ENCODE data around the gene NTNG1.

Gene NTNG1

DNA sequence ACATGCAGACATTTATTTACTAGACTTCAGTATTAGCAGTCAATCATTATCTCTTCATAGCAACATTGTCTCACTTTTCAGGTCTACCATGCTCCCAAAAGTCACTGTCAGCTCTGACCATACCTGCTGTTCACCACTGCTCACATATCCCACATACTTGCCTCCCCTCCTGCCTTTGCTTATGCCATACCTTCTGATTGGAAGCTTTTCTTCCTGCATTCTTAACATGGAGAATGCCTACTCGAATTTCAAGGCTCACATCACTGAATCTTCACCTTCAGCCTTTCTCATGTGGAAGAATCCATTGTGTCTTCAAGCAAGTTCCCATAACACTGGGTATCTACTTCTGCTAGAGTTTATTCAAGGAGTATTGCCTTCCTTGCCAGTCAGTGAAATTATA is 135.4 kb downstream of the NTNG1 start:
- no peak overlapping the region for H3K4me3 ChIP-seq (ENCODE audit: low read length)
- TF ChIP-seq, protein P1, sequence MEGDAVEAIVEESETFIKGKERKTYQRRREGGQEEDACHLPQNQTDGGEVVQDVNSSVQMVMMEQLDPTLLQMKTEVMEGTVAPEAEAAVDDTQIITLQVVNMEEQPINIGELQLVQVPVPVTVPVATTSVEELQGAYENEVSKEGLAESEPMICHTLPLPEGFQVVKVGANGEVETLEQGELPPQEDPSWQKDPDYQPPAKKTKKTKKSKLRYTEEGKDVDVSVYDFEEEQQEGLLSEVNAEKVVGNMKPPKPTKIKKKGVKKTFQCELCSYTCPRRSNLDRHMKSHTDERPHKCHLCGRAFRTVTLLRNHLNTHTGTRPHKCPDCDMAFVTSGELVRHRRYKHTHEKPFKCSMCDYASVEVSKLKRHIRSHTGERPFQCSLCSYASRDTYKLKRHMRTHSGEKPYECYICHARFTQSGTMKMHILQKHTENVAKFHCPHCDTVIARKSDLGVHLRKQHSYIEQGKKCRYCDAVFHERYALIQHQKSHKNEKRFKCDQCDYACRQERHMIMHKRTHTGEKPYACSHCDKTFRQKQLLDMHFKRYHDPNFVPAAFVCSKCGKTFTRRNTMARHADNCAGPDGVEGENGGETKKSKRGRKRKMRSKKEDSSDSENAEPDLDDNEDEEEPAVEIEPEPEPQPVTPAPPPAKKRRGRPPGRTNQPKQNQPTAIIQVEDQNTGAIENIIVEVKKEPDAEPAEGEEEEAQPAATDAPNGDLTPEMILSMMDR (conservative IDR thresholded peaks at IDR 0.05; ENCODE audit: low read depth, low read length) = no peak
- DNase-seq (ENCODE audit: low read depth) = no peak

DNA sequence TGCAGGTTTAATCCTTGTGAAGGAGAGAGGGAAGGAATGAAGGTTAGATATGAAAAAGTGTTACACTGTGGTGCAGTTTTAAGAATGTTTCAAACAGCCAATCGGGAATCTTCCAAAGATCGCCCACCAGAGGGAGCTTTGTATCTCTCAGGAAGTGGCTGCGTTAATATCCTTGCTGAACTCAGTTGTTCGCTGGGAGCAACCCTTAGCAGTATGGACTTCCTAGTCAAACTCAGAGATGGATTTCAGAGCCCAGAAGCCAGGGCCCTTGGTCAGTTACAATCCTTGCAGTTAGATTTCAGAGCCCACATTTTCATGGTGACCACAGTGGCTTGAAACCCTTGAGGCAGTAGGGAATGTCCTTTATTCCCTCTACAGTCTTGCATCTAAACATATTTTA is 136.2 kb downstream of the NTNG1 start:
- H3K4me3 ChIP-seq (ENCODE audit: low read length) = no peak overlapping the region
- no peak for DNase-seq (ENCODE audit: low read depth)
- TF ChIP-seq, protein P1 (conservative IDR thresholded peaks at IDR 0.05; ENCODE audit: low read depth, low read length) = peak; percentile 61

DNA sequence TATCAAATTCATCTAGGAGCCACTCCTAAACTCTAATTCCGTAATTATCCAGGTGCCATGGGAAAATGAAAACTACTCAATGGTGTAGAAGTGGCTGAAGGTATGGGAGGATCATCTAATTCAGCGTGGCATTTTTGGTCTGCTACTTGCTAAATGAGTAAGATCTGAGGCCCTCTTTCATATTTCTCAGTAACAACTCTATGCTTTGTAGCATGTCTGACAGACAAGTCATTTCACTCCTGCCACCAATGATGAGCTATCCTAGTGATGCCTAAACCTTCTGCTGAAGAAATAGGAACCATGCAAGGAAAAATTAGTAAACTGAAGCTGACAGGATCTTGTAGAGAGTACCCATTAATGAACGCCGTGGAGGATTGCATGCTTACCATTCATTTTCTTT is 145.3 kb downstream of the NTNG1 start:
- TF ChIP-seq, protein P1 (conservative IDR thresholded peaks at IDR 0.05; ENCODE audit: low read depth, low read length) = no peak
- H3K4me3 ChIP-seq (ENCODE audit: low read length) = no peak overlapping the region
- DNase-seq (ENCODE audit: low read depth) = no peak

DNA sequence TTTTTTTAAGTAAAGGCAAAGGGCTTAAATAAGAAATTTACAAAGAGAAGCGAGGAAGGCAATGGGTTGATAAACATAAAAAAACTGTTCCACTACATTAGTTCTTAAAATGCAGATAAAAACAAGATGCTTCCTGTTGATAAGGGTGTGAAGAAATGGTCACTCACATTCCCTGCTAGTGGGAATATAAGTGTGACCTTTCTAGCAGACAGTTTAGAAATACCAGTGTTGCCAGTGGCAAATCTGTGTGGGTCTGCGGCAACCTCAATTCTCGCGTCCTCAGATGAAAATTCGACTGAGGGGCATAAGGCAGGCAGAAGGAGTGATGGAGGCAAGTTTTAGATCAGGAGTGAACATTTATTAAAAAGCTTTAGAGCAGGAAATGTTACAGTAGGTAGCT is 151.1 kb downstream of the NTNG1 start:
- no peak for DNase-seq (ENCODE audit: low read depth)
- no peak overlapping the region for H3K4me3 ChIP-seq (ENCODE audit: low read length)
- TF ChIP-seq, protein P1 (conservative IDR thresholded peaks at IDR 0.05; ENCODE audit: low read depth, low read length) = no peak

DNA sequence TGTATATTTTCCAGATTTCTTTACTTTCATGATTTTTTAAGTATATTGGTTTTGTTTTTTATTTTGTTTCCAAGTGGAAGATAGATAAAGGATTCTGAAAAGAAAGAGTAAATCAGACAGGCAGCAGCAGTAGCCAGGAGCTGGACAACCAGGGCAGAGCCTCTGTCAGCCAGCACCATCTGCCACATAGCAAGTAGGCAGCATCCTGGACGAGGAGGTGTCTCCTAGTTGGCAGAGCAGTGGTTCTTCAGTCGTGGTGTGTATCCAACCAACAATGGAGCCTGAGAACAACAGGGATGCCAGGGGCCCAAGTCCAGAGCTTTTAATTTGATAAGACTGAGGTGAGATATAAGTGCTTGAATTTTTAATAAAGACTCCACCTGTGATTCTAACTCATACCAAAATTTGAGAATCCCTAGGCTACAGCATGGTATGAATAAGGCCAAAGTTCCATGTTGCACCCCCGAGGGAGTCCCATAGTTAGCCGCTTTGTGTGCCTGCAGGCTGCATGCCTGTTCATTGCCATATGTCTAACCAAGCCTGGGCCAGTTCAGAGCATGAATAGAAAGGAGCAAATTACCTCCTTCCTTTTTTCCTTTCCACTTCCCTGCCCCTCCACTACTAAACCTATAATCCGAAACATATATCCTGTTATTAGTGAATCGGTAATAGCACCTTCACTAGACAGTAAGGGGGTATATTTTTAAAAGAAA is 153.2 kb downstream of the NTNG1 start:
- H3K4me3 ChIP-seq (ENCODE audit: low read length) = no peak overlapping the region
- TF ChIP-seq, protein P1 (conservative IDR thresholded peaks at IDR 0.05; ENCODE audit: low read depth, low read length) = no peak
- no peak for DNase-seq (ENCODE audit: low read depth)

DNA sequence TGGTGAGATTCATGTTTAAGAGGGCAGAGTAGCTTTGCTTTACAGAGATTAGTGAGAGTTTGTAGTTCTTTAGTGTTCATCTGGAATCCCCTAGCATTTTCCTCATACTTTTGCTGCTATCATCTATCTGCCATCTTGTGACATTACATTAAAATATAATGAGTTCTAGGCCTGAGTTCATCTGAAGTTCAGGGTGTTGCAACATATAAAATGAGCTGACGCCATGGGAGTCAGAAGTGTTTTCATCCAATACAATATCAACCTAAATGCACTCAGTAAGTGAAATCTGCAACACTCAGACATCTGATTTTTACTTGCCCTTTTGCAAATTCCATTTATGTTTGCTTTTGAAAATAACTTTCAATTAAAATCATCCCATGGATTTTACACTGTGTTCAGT is 153.8 kb downstream of the NTNG1 start:
- DNase-seq (ENCODE audit: low read depth) = peak; percentile 23
- H3K4me3 ChIP-seq (ENCODE audit: low read length) = no peak overlapping the region
- TF ChIP-seq, protein P1 (conservative IDR thresholded peaks at IDR 0.05; ENCODE audit: low read depth, low read length) = no peak

DNA sequence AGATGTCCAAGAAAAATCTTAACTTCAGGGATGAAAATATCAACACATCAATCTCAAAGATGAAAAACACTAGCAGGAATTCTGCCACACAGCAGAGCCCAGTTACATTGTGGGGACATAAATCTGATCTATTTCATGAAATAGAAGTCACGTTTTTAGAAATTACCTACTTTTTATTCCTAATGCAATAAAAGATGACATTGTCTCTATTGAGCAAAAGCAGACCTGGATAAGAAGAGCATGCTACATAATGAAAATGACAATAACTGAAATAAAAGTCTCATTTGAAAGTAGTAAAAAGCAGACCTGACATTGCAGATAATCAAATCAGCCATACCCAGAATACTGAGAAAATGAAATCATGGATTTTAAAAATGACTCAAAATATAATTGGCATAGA is 156.8 kb downstream of the NTNG1 start:
- DNase-seq (ENCODE audit: low read depth) = no peak
- no peak overlapping the region for H3K4me3 ChIP-seq (ENCODE audit: low read length)
- TF ChIP-seq, protein P1 (conservative IDR thresholded peaks at IDR 0.05; ENCODE audit: low read depth, low read length) = no peak

All from retinal pigment epithelial cell (primary cell).